Frontal cortex (tissue), 4 donors: ENCODE results near the gene PVALEF. TPM values are rescaled to one million over a fixed set of nuclear protein-coding genes. Genes with fewer than 3 reads are reported as not detected.
A peak's percentile ranks its signal among the peaks of the same experiment; 100 is the strongest.

Experiments used
- DNase-seq, 2 donors: peaks; one replicate each; pipeline ENCODE4 v3.0.0; 2012; ENCODE audit warnings: low spot score in 2 of 2
- FAIRE-seq: peaks from 2 replicates; lab custom pipeline; 2012; peaks lifted over from hg19 to GRCh38; lab: Jason Lieb, UNC
- small RNA-seq: library from RNA; depleted of rRNA; stranded (forward); fragments of <200 nt; gene quantifications from one replicate; pipeline ENCODE3, GENCODE V24; 2014
- total RNA-seq: library from RNA; depleted of rRNA; stranded (reverse); fragments of >200 nt; gene quantifications from one replicate; pipeline ENCODE4 v1.2.3, GENCODE V29; 2014
- donor health status: control.
- donor health status: control.
- donor health status: control.

The PVALEF gene
- total RNA-seq, 1 donor from 2014 or later, result not detected

- no peak for DNase-seq
- FAIRE-seq, result no peak
These were observed 63.7 kb downstream of the PVALEF start for GRCh38 chr17:81228834-81229665.

- no peak for FAIRE-seq
- DNase-seq, result no peak
These were observed 64.3 kb downstream of the PVALEF start for GRCh38 chr17:81229666-81229920.

GRCh38 chr17:81230043-81230820, 64.9 kb downstream of the PVALEF start:
- FAIRE-seq (no peak), DNase-seq (no peak)

- DNase-seq (no peak), FAIRE-seq (no peak)
These were observed 65.9 kb downstream of the PVALEF start for GRCh38 chr17:81231121-81231645.

- DNase-seq (no peak), FAIRE-seq (no peak)
These were observed 66.7 kb downstream of the PVALEF start for GRCh38 chr17:81231766-81232581.

Small RNAs within 50 kb of the gene (small RNA-seq; reads per million reads assigned to genes)
- gene MIR1250 (not detected), gene MIR3065 (22.8 reads per million, percentile 97 among the genes with 10 or more reads in this experiment), gene MIR657 (not detected)

Other genes with a start within 250 kb of the PVALEF start
- 10.2 TPM for gene CHMP6, start 173.7 kb upstream of the PVALEF start, total RNA-seq
- 19.2 TPM for gene BAIAP2, start 130.4 kb upstream of the PVALEF start, total RNA-seq
- 8.2 TPM for gene AATK, start 714 bp downstream of the PVALEF start, total RNA-seq
- gene CEP131, start 57.5 kb downstream of the PVALEF start, total RNA-seq, result 13.0 TPM
- gene TEPSIN, start 73.5 kb downstream of the PVALEF start, total RNA-seq, result 7.3 TPM
- 5.7 TPM for gene NDUFAF8, start 73.8 kb downstream of the PVALEF start, total RNA-seq
- 13.9 TPM for gene SLC38A10, start 129.8 kb downstream of the PVALEF start, total RNA-seq
- 5.7 TPM for gene BAHCC1, start 229.9 kb downstream of the PVALEF start, total RNA-seq